ENCODE measurements around the gene SEMA3A.
"Not testable (repeated sequence)": the region's sequence is repeated elsewhere in the genome, so short reads cannot be mapped to it uniquely, and the experiment has no call there.

Gene SEMA3A
- total RNA-seq = 0.62 to 0.88 reads per million in 2 donors

- peak in 1 of 5 experiments; percentile 22 for DNase-seq
Observed at GRCh38 chr7:84194484-84195271, at the start of gene SEMA3A. Gene SEMA3A, minus strand, starts transcription at chr7:84194789. Its CDS starts 203 bp downstream, at chr7:84194586.

DNA sequence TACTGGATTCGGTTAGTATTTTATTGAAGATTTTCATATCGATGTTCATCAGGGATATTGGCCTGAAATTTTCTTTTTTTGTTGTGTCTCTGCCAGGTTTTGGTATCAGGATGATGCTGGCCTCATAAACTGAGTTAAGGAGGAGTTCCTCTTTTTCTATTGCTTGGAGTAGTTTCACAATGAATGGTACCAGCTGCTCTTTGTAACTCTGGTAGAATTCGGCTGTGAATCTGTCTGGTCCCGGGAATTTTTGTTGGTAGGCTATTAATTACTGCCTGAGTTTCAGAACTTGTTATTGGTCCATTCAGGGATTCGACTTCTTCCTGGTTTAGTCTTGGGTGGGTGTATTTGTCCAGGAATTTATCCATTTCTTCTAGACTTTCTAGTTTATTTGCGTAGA, 48.4 kb upstream of the SEMA3A start:
- not testable (repeated sequence) for DNase-seq

- DNase-seq = no peak
Observed at GRCh38 chr7:84238596-84238995, 44.0 kb upstream of the SEMA3A start.

DNA sequence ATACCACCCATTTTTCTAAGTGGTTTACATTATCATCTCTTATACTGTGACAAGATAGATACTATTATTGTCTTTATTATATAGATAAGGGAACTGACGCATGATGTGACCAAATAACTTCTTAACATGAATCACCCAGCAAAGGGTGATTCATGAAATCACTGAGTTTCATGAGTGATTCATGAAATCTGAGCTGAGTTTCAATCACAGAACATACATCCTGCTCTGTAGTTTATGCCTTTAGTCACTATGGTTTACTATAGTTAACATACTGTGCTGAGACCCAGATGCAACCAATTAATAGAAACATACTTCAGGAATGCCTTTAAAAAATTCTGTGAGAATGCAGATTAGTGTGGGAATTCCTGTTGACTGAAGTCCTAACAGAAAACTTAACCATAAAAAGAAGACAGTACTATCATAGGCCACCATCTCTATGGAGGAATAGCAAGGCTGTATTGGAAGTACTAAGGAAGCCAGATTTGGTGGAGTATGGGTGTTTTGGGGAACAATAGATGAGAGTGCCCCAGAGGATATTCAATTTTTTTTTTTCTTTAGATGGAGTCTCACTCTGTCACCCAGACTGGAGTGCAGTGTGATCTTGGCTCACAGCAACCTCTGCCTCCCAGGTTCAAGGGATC, 43.1 kb upstream of the SEMA3A start:
- no peak for DNase-seq

- DNase-seq = no peak
Observed at GRCh38 chr7:84236398-84236797, 41.8 kb upstream of the SEMA3A start.

DNA sequence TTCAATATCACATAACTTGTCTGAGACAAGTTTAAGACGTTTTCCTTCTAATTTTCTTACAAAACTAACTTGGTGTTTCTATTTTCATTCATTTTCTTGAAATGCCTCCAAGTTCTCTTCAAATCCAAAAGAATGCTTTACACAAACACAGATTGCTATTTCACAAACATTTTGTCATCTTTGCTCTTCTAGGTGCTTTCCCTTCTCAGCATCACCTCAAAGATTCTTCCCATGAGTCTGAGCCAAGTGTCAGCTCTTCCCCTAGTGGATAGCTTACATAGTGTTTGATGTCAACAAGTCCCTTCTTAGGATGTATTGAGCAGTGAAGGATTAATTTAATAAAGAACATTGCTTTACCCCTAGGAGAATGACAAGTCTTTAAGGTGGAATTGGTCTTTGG, 38.1 kb upstream of the SEMA3A start:
- no peak for DNase-seq

- no peak for DNase-seq
Observed at GRCh38 chr7:84231157-84231556, 36.6 kb upstream of the SEMA3A start.

DNA sequence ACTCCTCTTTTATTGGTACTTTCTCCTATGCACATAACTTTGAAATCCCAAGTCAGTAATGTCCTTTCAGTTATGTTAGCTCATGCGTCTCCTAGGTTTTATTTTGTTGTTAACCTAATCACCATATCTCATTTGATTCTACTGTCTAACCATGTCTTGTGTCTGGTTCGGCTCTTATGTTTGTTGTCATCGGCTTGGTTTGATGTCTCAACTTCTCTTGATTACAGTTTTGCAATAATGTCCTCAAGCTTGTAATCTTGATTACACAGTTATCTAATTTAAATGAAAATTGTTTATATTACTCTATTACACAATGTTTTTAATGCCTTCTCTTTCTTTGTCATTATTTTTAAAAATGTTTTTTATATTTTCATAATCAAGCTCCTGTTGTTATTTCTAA, 35.9 kb upstream of the SEMA3A start:
- DNase-seq = no peak

GRCh38 chr7:84228526-84228925, 33.9 kb upstream of the SEMA3A start:
- no peak for DNase-seq

DNA sequence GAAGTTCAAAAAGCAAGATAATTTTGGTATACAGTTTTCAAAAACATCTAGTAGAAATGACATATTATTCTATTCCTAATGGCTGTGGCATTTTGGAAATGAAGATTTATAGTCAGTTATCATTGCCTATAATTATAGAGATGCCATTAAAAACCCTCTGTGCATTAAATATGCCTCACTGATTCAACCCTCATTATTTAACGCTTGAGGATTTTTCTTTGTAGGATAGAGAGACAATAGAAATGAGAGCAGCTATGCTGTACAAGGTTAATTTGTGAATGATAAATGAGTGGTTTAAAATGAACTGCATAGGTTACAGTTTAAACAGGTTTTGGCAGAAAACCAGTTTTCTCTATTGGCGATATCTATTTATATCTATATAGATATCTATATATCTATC, 32.2 kb upstream of the SEMA3A start:
- no peak for DNase-seq

- no peak for DNase-seq
Observed at GRCh38 chr7:84224505-84224904, 29.9 kb upstream of the SEMA3A start.

DNA sequence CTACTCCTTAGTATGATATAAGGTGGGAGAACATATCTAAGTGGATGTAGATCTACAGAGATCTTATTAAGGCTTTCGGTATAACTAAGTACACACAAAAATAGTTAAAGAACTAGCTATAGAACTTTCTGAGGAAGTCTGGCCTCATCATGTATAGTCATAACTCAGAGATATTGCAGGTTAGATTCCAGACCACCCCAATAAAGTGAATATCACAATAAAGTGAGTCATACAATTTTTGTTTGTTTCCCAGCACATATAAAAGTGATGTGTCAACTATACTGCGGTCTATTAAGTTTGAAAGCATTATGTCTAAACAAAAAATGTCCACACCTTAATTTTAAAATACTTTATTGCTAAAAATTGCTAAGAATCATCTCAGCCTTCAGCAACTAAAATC, 24.7 kb upstream of the SEMA3A start:
- DNase-seq = no peak

GRCh38 chr7:84218681-84219080, 24.1 kb upstream of the SEMA3A start:
- DNase-seq = no peak

- no peak for DNase-seq
Observed at GRCh38 chr7:84216472-84216871, 21.9 kb upstream of the SEMA3A start.

GRCh38 chr7:84214757-84215156, 20.2 kb upstream of the SEMA3A start:
- DNase-seq = not testable (repeated sequence)

- DNase-seq = no peak
Observed at GRCh38 chr7:84210301-84210700, 15.7 kb upstream of the SEMA3A start.

DNA sequence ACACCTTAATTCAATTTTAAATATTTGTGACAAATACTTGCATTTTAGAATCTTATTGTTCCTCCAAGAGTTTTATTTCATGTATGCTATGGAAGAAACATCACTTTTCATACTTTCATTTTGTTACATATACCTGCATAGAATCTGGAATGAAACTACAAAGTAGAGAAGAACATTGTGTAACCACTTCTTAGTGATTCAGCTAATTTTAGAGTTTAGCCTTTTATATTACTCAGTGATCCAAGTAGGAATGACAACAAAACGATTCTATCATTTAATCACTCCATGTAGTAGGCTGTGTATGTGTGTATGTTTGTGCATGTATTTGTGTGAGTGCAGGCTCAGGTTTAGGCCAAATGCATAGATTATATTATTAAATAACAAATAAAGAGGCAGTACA, 14.4 kb upstream of the SEMA3A start:
- DNase-seq = no peak

GRCh38 chr7:84207615-84208014, 13.0 kb upstream of the SEMA3A start:
- DNase-seq = no peak

- no peak for DNase-seq
Observed at GRCh38 chr7:84207025-84207424, 12.4 kb upstream of the SEMA3A start.

- DNase-seq = no peak
Observed at GRCh38 chr7:84204655-84205054, 10.1 kb upstream of the SEMA3A start.

DNA sequence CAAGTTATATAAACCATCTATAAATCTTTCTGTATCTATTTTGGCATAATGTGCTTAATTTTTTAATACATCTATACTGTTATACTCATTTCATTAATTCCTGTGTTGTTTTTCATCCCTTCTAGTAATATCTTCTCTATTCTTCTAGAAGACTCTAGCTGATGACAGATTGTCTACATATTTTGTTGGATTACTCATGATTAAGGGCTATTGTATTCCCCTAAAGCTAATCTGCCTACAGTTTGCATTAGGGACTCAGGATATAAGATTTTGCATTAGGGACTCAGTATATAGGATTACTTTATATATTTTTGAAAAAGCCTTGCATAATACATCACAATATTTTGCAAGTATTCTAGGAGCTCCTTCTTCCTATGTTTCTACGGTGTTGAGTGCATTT, 8.3 kb upstream of the SEMA3A start:
- DNase-seq = no peak

GRCh38 chr7:84200859-84201258, 6.3 kb upstream of the SEMA3A start:
- no peak for DNase-seq

DNA sequence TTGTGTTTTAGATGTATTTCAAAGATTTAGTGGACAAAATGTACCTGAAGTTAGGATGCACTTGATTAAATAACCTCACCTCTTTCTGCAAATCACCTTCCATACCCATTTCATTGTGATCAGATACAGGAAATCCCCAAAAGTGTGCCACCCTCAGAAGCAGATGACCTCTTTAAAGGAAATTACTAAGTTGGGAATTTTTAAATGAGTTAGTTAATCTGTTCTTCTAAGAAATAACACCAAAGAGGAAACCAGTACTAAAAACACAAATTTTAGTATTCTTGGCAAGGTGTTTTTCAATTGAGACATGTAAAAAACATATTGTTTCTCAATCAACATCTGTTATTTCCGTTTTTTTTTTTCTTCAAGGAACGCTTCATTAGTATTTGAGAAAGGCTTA, 4.6 kb upstream of the SEMA3A start:
- DNase-seq = no peak

GRCh38 chr7:84196084-84196503, 1.5 kb upstream of the SEMA3A start:
- DNase-seq = peak in 1 of 5 experiments; percentile 8

Data from T-helper 2 cell (primary cell).